Subcutaneous adipose tissue (tissue), 4 donors: ENCODE results near the gene ARMCX4. TPM values are rescaled to one million over a fixed set of nuclear protein-coding genes. Genes with fewer than 3 reads are reported as not detected.

Experiments
- CTCF ChIP-seq: fragments of 450-650 bp; IDR thresholded peaks from one replicate; pipeline ENCODE4 v1.5.1; 2016; ENCODE audit warnings: low read depth, mild to moderate bottlenecking, control low read depth, antibody characterized with exemption, moderate library complexity
- total RNA-seq, 4 donors: library from RNA; depleted of rRNA; stranded (reverse); fragments of >200 nt; gene quantifications; one replicate each; pipeline ENCODE4 v1.1.0, GENCODE V29; 2016

Gene ARMCX4
- total RNA-seq, result 10 to 100 TPM in 3 of 4 donors, 1 to 10 TPM in 1; 7.1 to 19.8 (median 12.1) TPM

GRCh38 chrX:101485212-101485949, at the start of gene ARMCX4:
TSS of gene ARMCX4 (plus strand) at chrX:101485456. CDS start at chrX:101488590, 3,134 bp downstream.
- TF ChIP-seq CTCF, result no peak

DNA sequence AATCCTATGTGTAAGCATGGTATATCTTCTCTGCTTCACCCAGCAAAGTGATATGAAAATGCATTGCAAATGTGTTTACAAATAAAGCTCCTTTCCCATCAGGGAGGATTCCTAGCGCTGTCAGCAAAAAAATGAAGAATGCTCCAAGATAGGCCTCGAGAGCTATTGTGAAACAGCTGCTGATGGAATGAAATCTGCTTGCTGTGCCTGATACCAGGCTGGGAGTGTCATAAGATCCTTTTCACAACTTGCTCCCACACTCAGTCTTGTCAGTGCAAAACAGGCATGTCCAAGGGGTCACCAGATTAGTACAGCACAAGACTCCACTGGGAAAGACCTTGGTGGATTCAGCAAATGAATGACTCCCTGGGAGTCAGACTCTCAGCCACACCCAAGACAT, 43.2 kb upstream of the ARMCX4 start:
- no peak for TF ChIP-seq CTCF

- no peak for TF ChIP-seq CTCF
Observed at GRCh38 chrX:101449279-101449678, 36.0 kb upstream of the ARMCX4 start.

GRCh38 chrX:101450085-101450484, 35.2 kb upstream of the ARMCX4 start:
- TF ChIP-seq CTCF, result no peak

- TF ChIP-seq CTCF, result no peak
Observed at GRCh38 chrX:101450961-101451360, 34.3 kb upstream of the ARMCX4 start.

- no peak for TF ChIP-seq CTCF
Observed at GRCh38 chrX:101452056-101452455, 33.2 kb upstream of the ARMCX4 start.

DNA sequence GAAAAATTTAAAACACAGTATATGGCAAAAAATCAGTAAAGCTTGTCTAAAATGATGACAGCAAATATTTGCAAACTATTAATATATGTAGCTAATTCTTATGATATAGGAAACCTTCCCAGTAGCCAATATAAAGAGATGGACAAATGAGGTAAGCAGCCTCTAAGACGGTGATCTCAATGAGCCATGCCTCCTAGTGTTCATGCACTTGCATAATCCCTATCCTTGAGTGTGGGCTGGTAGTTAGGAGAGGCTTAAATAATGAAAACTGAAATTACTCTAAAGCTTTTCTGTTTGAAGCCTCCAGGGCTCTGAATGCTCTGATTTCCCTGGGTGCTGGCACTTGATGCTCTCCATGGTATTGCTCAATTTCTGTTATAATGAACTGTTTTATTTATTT, 24.6 kb upstream of the ARMCX4 start:
- TF ChIP-seq CTCF, result no peak
